GM23338 (cell line): ENCODE measurements around the gene POU3F1.

Source experiments
- CTCF ChIP-seq, 2 experiments: fragments of 200-600 bp in 1 of 2; sonication (generic) in 1 of 2; conservative IDR thresholded peaks; 2 replicates each; pipeline versions ENCODE4 v1.5.1 to v1.6.1; 2016 to 2017; ENCODE audit warnings: antibody characterized with exemption in 2 of 2, low read depth in 2 of 2, mild to moderate bottlenecking in 2 of 2, moderate library complexity in 1 of 2
- EZH2 ChIP-seq: fragments of 200-600 bp; sonication (generic); IDR thresholded peaks from one replicate; pipeline ENCODE4 v1.8.0; 2017; ENCODE audit warnings: antibody characterized with exemption, mild to moderate bottlenecking, low read depth; ENCODE audit not compliant: unreplicated experiment

- TF ChIP-seq CTCF (conservative IDR thresholded peaks at IDR 0.05; ENCODE audit: low read depth in 2 of 2): no peak
- TF ChIP-seq EZH2: no peak
These were observed 11.7 kb downstream of the POU3F1 start for GRCh38 chr1:38034871-38035270.
